ENCODE measurements around the gene SLC39A12.
"Not testable (repeated sequence)": the region's sequence is repeated elsewhere in the genome, so short reads cannot be mapped to it uniquely, and the experiment has no call there.

DNA sequence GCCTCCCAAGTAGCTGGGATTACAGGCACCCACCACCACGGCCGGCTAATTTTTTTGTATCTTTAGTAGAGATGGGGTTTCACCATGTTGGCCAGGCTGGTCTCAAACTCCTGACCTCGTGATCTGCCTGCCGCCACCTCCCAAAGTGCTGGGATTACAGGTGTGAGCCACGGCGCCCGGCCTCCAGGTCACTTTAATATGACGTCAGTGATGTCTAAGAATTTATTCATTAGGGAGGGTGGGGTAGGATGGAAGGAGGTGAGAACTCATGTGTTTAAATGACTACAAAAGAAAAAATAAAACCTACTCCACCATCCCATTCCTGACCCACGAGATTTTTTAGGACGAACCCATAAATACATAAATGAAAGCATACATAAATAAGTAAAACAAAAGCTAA lies 2.7 kb downstream of the SLC39A12 start:
- TF ChIP-seq, protein P1, sequence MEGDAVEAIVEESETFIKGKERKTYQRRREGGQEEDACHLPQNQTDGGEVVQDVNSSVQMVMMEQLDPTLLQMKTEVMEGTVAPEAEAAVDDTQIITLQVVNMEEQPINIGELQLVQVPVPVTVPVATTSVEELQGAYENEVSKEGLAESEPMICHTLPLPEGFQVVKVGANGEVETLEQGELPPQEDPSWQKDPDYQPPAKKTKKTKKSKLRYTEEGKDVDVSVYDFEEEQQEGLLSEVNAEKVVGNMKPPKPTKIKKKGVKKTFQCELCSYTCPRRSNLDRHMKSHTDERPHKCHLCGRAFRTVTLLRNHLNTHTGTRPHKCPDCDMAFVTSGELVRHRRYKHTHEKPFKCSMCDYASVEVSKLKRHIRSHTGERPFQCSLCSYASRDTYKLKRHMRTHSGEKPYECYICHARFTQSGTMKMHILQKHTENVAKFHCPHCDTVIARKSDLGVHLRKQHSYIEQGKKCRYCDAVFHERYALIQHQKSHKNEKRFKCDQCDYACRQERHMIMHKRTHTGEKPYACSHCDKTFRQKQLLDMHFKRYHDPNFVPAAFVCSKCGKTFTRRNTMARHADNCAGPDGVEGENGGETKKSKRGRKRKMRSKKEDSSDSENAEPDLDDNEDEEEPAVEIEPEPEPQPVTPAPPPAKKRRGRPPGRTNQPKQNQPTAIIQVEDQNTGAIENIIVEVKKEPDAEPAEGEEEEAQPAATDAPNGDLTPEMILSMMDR (IDR thresholded peaks at IDR 0.05), result not testable (repeated sequence)
- not testable (repeated sequence) for TF ChIP-seq POLR2A (IDR thresholded peaks at IDR 0.05)

Data from esophagus squamous epithelium (tissue), 4 donors.